Keratinocyte (primary cell): Measurements from ENCODE around the gene STMND1. TPM values are rescaled to one million over a fixed set of nuclear protein-coding genes. Genes with fewer than 3 reads are reported as not detected.
A peak's percentile ranks its signal among the peaks of the same experiment; 100 is the strongest.

Experiments used
- DNase-seq: peaks from one replicate; pipeline ENCODE4 v3.0.0-alpha.2; 2011; ENCODE audit warnings: low read depth, missing footprints, low spot score
- FAIRE-seq: peaks from 2 replicates; lab custom pipeline; 2011; peaks lifted over from hg19 to GRCh38; lab: Jason Lieb, UNC
- H2AFZ ChIP-seq: 2 replicates; pipeline ENCODE4 v1.6.0; 2012; ENCODE audit warnings: low read length, control low read depth, inconsistent platforms; ENCODE audit not compliant: control insufficient read depth
- H3K27ac ChIP-seq: 2 replicates; pipeline ENCODE4 v1.5.1; 2011; ENCODE audit warnings: low read length; ENCODE audit not compliant: control insufficient read depth, insufficient read depth
- H3K27me3 ChIP-seq: 3 replicates; pipeline ENCODE4 v1.6.0; 2011; ENCODE audit warnings: low read length; ENCODE audit not compliant: control insufficient read depth, insufficient read depth; ENCODE audit errors: extremely low read depth
- H3K36me3 ChIP-seq, 2 experiments: 2 replicates in 1 of 2; 3 replicates in 1 of 2; pipeline ENCODE4 v1.5.1; 2011; ENCODE audit warnings: low read length in 2 of 2, mild to moderate bottlenecking in 1 of 2; ENCODE audit not compliant: control insufficient read depth in 2 of 2, insufficient read depth in 2 of 2; ENCODE audit errors: extremely low read depth in 1 of 2
- H3K4me1 ChIP-seq: 3 replicates; pipeline ENCODE4 v1.5.1; 2011; ENCODE audit warnings: low read length; ENCODE audit not compliant: control insufficient read depth, insufficient read depth; ENCODE audit errors: extremely low read depth
- H3K4me2 ChIP-seq: 3 replicates; pipeline ENCODE4 v1.6.0; 2011; ENCODE audit warnings: low read depth, low read length; ENCODE audit not compliant: control insufficient read depth, insufficient read depth; ENCODE audit errors: extremely low read depth
- H3K4me3 ChIP-seq, 3 experiments: fragments of 200-600 bp in 1 of 3; sonication (generic) in 1 of 3; 2 replicates in 2 of 3; 3 replicates in 1 of 3; pipeline ENCODE4 v1.5.1; 2011 to 2016; ENCODE audit warnings: low read length in 3 of 3, mild to moderate bottlenecking in 3 of 3, control low read depth in 2 of 3, inconsistent platforms in 1 of 3, low read depth in 1 of 3, mixed read lengths in 1 of 3, mixed run types in 1 of 3, moderate library complexity in 1 of 3; ENCODE audit not compliant: control insufficient read depth in 2 of 3, insufficient read depth in 2 of 3; ENCODE audit errors: extremely low read depth in 1 of 3
- H3K79me2 ChIP-seq: 2 replicates; pipeline ENCODE4 v1.6.0; 2012; ENCODE audit warnings: low read length; ENCODE audit not compliant: control insufficient read depth, insufficient read depth
- H3K9ac ChIP-seq: 3 replicates; pipeline ENCODE4 v1.6.0; 2011; ENCODE audit warnings: low read length; ENCODE audit not compliant: control insufficient read depth, insufficient read depth; ENCODE audit errors: extremely low read depth
- H3K9me1 ChIP-seq: 3 replicates; pipeline ENCODE4 v1.6.0; 2011; ENCODE audit warnings: low read length; ENCODE audit not compliant: control insufficient read depth, insufficient read depth; ENCODE audit errors: extremely low read depth
- H3K9me3 ChIP-seq: 2 replicates; pipeline ENCODE4 v1.5.1; 2012; ENCODE audit warnings: low read depth, low read length; ENCODE audit not compliant: control insufficient read depth
- H4K20me1 ChIP-seq: 3 replicates; pipeline ENCODE4 v1.6.0; 2011; ENCODE audit warnings: low read length; ENCODE audit not compliant: control insufficient read depth, insufficient read depth; ENCODE audit errors: extremely low read depth
- CTCF ChIP-seq, 3 experiments: IDR thresholded peaks in 1 of 3; conservative IDR thresholded peaks in 1 of 3; optimal IDR thresholded peaks in 1 of 3; 2 replicates in 2 of 3; 3 replicates in 1 of 3; pipeline versions ENCODE3 to v1.5.1; 2011; ENCODE audit warnings: low read length in 3 of 3, mild to moderate bottlenecking in 3 of 3, moderate library complexity in 2 of 3, control low read depth in 1 of 3, inconsistent platforms in 1 of 3; ENCODE audit not compliant: insufficient read depth in 2 of 3; ENCODE audit errors: extremely low read depth in 1 of 3
- EZH2 ChIP-seq: IDR thresholded peaks from one replicate; pipeline ENCODE4 v1.6.1; 2012; ENCODE audit warnings: inconsistent platforms, mild to moderate bottlenecking, low read length, moderate library complexity
- dilution Hi-C: fragments of 300-500 bp; cut with MboI; formaldehyde crosslinking; loops from one replicate; pipeline ENCODE4 v1.7.0; 2020; ENCODE audit warnings: low sequenced_read_pairs; ENCODE audit not compliant: extremely low pct_ligation_motif_present
- polyA plus RNA-seq, 5 experiments: library from polyadenylated mRNA; depleted of rRNA in 3 of 5; stranded (reverse) in 3 of 5; stranded (forward) in 1 of 5; unstranded in 1 of 5; fragments of >200 nt; gene quantifications; 1 replicate in 1 of 5; 2 replicates in 3 of 5; 3 replicates in 1 of 5; pipeline versions ENCODE4 v1.2.1 to v1.2.3, GENCODE V29; 2011 to 2012; ENCODE audit warnings: missing spikeins in 2 of 5, low read depth in 1 of 5, low replicate concordance in 1 of 5

Gene STMND1
- polyA plus RNA-seq, 1 donor (not counting 4 experiments of a cell fraction or from before 2014, with no cell fraction given): not detected

GRCh38 chr6:17107863-17108262 lies 6.0 kb downstream of the STMND1 start:
- Histone ChIP-seq H3K36me3 (no peaks in the 10 kb centered on the region), H3K27me3 (peaks cover 2% of the 10 kb centered on the region), H3K9ac (no peak overlapping the region), H3K79me2 (no peaks in the 10 kb centered on the region), H3K9me3 (no peaks in the 10 kb centered on the region), H4K20me1 (no peaks in the 10 kb centered on the region), H3K27ac (no peak overlapping the region), H3K4me1 (no peaks in the 10 kb centered on the region), H2AFZ (no peak overlapping the region), H3K4me2 (no peak overlapping the region), H3K4me3 (no peak overlapping the region), H3K9me1 (no peaks in the 10 kb centered on the region)
- no peak for TF ChIP-seq EZH2
- TF ChIP-seq CTCF (optimal IDR thresholded peaks at IDR 0.05 in 1 of 3, IDR thresholded peaks at IDR 0.05 in 1 of 3, conservative IDR thresholded peaks at IDR 0.05 in 1 of 3; ENCODE audit: extremely low read depth in 1 of 3, insufficient read depth in 2 of 3, low read length in 3 of 3): no peak
- dilution Hi-C loops: no loop called here
- no peak for DNase-seq
- FAIRE-seq: no peak

DNA sequence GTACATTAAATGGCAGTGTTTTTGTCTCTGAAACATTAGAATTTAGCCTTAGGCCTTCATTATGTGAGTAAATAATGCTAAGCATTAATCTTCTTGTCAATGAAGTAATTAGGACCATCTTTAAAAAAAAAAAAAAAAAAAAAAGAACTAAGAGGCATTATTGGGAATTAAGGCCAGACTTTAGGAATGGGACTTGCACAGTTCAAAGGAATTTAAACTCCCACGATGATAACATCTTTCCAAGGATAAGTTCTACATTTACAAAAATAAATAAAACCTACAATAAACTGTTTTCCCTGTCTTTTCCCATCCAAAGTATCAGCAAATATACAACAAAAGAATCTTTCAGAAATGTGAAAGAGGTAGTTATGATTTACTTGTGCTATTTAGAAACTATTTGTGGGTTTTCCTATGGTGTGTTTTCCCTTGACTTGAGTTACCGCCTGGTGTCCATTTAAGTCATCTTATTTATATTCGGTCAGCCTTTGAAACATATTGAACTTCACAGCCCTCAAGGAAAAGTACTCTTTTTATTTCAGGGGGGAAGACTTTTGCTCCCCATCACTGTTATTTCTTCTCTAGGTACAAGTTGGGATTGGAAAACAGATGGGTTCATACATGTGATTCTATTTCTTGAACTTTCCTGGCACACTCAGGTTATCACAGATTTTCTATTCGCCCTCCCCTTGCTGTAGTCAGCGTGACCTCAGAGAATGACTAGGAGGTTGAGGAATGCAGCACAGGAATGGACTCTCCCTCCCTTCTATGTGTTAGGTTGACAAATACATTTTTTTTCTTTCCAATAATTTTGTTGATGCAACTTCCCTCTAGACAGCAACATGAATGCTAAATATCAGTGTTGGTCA lies 13.6 kb downstream of the STMND1 start:
- no peaks in the 10 kb centered on the region for H3K36me3 ChIP-seq
- dilution Hi-C loops: no loop called here
- no peaks in the 10 kb centered on the region for H3K9me3 ChIP-seq
- no peak overlapping the region for H3K4me3 ChIP-seq
- peak; percentile 91 for FAIRE-seq
- H3K79me2 ChIP-seq: no peaks in the 10 kb centered on the region
- H3K27ac ChIP-seq: peak overlapping the region; percentile 61
- peak; percentile 46 for DNase-seq
- no peaks in the 10 kb centered on the region for H4K20me1 ChIP-seq
- H2AFZ ChIP-seq: peak overlapping the region; percentile 58
- H3K9me1 ChIP-seq: no peaks in the 10 kb centered on the region
- peaks cover 14% of the 10 kb centered on the region for H3K4me1 ChIP-seq
- no peaks in the 10 kb centered on the region for H3K27me3 ChIP-seq
- TF ChIP-seq EZH2: no peak
- peak overlapping the region; percentile 18 for H3K9ac ChIP-seq
- peak overlapping the region; percentile 80 for H3K4me2 ChIP-seq
